ENCODE results near the gene SLC35E2B.
"Not testable (repeated sequence)": the region's sequence is repeated elsewhere in the genome, so short reads cannot be mapped to it uniquely, and the experiment has no call there.

The SLC35E2B gene

GRCh38 chr1:1726088-1726487 is 33.5 kb upstream of the SLC35E2B start:
- not testable (repeated sequence) for H3K4me3 ChIP-seq (ENCODE audit: low read length); H3K36me3 ChIP-seq (ENCODE audit: insufficient read depth, low read length); H3K27me3 ChIP-seq (ENCODE audit: control insufficient read depth, insufficient read depth, low read length); H3K9me3 ChIP-seq (replicated peaks; ENCODE audit: low read length); H3K4me2 ChIP-seq (ENCODE audit: low read length); H3K9ac ChIP-seq (ENCODE audit: low read depth, low read length)
- peaks cover 12% of the 10 kb centered on the region for H3K4me1 ChIP-seq (ENCODE audit: control insufficient read depth, insufficient read depth, low read length)

- not testable (repeated sequence) for H3K4me1 ChIP-seq (ENCODE audit: control insufficient read depth, insufficient read depth, low read length); H3K9me3 ChIP-seq (replicated peaks; ENCODE audit: low read length); H3K27me3 ChIP-seq (ENCODE audit: control insufficient read depth, insufficient read depth, low read length)
- peak within 1 kb of the TSS; percentile 69 for H3K4me2 ChIP-seq (ENCODE audit: low read length)
- peak within 1 kb of the TSS; percentile 88 for H3K9ac ChIP-seq (ENCODE audit: low read depth, low read length)
- peaks cover 11% of the 10 kb centered on the region for H3K36me3 ChIP-seq (ENCODE audit: insufficient read depth, low read length)
- H3K4me3 ChIP-seq (ENCODE audit: low read length): peak within 1 kb of the TSS; percentile 77
These were observed 31.7 kb upstream of the SLC35E2B start, which contains the start of gene CDK11A for GRCh38 chr1:1724035-1724864. CDK11A (minus strand) TSS chr1:1724357; CDS start chr1:1722818, 1,539 bp downstream.

DNA sequence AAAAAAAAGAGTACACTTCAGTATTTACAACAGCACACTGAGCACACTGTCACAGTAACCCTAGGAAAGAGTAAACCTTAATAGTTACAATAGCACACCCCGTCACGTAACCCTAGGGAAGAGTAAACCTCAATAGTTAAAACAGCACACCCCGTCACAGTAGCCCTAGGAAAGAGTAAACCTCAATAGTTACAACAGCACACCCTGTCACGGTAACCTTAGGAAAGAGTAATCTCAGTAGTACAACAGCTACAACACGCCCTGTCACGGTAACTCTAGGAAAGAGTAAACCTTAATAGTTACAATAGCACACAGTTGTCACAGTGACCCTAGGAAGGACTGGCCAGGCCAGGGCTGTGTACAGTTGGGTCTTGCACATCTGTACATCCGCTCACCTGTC is 28.6 kb upstream of the SLC35E2B start:
- no peak overlapping the region for H3K9ac ChIP-seq (ENCODE audit: low read depth, low read length)
- no peak overlapping the region for H3K4me2 ChIP-seq (ENCODE audit: low read length)
- H3K36me3 ChIP-seq (ENCODE audit: insufficient read depth, low read length): peaks cover 19% of the 10 kb centered on the region
- no peak overlapping the region for H3K4me3 ChIP-seq (ENCODE audit: low read length)
- H3K4me1 ChIP-seq (ENCODE audit: control insufficient read depth, insufficient read depth, low read length): no peaks in the 10 kb centered on the region
- H3K27me3 ChIP-seq (ENCODE audit: control insufficient read depth, insufficient read depth, low read length): no peaks in the 10 kb centered on the region
- H3K9me3 ChIP-seq (replicated peaks; ENCODE audit: low read length): no peaks in the 10 kb centered on the region

DNA sequence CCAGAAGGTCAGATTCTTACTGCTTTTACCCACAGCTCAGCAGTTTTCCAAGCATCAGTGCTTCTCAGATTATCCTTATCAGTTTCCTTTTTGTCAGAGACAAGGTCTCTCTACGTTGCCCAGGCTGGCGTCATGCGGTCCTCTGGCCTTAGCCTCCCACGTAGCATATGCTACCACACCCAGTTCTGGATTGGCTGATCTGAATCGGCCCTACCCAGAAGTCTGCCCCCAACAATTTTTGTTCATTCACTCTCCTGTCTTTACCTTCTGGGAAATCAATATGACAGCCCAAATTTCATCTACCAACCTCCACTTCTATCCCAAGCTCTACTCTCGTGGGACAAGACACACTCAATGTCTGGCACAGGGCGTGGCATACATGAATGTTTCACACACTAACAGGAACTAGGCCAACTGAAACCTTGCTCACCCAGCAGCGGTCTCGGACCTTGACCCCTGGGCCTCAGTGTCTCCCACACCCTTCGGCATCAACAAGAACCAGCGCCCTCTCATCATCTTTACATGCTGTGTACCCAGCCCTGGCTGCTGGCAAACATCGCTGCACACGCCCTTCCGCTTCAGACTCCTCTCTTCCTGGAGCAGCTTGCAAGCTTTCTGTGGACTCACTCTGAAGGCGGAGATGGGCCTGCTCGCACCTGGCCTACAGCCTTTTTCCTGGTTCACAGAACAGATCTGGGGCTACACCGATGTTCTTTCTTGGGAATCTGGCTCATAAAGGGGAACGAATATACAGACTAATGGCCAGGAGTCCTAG is 22.7 kb upstream of the SLC35E2B start:
- H3K4me3 ChIP-seq (ENCODE audit: low read length); H3K27me3 ChIP-seq (ENCODE audit: control insufficient read depth, insufficient read depth, low read length); H3K4me2 ChIP-seq (ENCODE audit: low read length); H3K9me3 ChIP-seq (replicated peaks; ENCODE audit: low read length); H3K9ac ChIP-seq (ENCODE audit: low read depth, low read length); H3K4me1 ChIP-seq (ENCODE audit: control insufficient read depth, insufficient read depth, low read length): not testable (repeated sequence)
- peaks cover 17% of the 10 kb centered on the region for H3K36me3 ChIP-seq (ENCODE audit: insufficient read depth, low read length)

DNA sequence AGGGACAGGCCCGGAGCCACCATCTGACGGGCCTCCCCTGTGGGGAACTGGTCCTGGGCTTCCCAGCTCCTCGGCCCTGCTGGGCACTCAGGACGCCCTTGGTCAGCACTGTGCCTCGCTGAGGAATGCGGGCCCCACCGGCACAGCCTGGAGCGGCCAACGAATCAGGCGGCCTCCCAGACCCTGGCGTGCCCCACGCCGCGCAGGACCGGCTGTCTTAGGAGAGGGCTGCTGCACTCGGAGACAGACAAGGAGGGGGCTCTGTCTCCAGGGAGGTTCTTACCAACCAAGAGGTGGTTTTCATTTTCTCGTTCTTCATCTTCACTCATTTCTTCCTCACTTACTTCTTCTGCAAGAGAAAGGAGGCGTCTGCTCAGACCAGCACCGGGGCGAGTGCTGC is 15.3 kb upstream of the SLC35E2B start:
- not testable (repeated sequence) for H3K36me3 ChIP-seq (ENCODE audit: insufficient read depth, low read length); H3K9ac ChIP-seq (ENCODE audit: low read depth, low read length); H3K4me1 ChIP-seq (ENCODE audit: control insufficient read depth, insufficient read depth, low read length); H3K4me3 ChIP-seq (ENCODE audit: low read length); H3K9me3 ChIP-seq (replicated peaks; ENCODE audit: low read length); H3K27me3 ChIP-seq (ENCODE audit: control insufficient read depth, insufficient read depth, low read length); H3K4me2 ChIP-seq (ENCODE audit: low read length)

DNA sequence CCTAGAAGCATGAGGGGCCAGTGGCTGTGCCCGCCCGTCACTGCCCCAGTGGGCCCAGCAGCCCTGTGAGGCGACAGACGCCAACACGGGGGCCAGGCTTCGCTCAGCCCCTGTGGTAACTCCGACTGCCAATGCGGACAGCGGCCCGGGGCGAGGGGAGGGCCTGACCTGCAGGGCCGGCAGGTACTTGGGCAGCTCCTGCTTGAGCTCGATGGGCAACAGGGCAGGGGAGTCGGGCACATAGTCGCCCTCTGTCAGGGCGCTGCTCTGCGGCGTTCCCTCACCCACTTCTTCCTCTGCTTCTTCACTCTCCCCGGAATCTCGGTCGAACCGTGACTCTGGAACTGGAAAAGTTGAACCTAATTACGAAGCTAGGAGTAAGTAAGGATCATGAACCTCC is 14.6 kb upstream of the SLC35E2B start:
- H3K4me1 ChIP-seq (ENCODE audit: control insufficient read depth, insufficient read depth, low read length); H3K9ac ChIP-seq (ENCODE audit: low read depth, low read length); H3K4me3 ChIP-seq (ENCODE audit: low read length); H3K9me3 ChIP-seq (replicated peaks; ENCODE audit: low read length); H3K36me3 ChIP-seq (ENCODE audit: insufficient read depth, low read length); H3K4me2 ChIP-seq (ENCODE audit: low read length); H3K27me3 ChIP-seq (ENCODE audit: control insufficient read depth, insufficient read depth, low read length): not testable (repeated sequence)

DNA sequence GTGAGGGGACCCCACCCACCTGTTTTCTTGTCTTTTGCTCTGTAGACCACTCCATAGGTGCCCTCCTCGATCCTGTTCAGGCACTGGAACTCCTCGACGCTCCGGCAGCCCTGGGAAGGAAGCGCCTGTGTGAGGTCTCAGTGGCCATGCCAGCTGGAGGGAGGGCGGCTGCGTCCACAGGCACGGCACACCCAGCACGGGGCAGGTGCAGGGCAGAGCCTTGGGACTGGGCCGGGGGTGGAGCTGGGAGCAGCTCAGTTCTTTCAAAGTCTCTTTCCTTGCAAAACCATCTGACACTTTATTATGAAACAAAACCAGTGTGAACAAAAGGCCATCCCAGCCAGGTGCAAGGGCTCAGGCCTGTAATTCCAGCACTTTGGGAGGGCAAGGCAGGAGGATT is 13.0 kb upstream of the SLC35E2B start:
- H3K27me3 ChIP-seq (ENCODE audit: control insufficient read depth, insufficient read depth, low read length); H3K36me3 ChIP-seq (ENCODE audit: insufficient read depth, low read length); H3K4me3 ChIP-seq (ENCODE audit: low read length); H3K4me1 ChIP-seq (ENCODE audit: control insufficient read depth, insufficient read depth, low read length); H3K4me2 ChIP-seq (ENCODE audit: low read length); H3K9me3 ChIP-seq (replicated peaks; ENCODE audit: low read length); H3K9ac ChIP-seq (ENCODE audit: low read depth, low read length): not testable (repeated sequence)

DNA sequence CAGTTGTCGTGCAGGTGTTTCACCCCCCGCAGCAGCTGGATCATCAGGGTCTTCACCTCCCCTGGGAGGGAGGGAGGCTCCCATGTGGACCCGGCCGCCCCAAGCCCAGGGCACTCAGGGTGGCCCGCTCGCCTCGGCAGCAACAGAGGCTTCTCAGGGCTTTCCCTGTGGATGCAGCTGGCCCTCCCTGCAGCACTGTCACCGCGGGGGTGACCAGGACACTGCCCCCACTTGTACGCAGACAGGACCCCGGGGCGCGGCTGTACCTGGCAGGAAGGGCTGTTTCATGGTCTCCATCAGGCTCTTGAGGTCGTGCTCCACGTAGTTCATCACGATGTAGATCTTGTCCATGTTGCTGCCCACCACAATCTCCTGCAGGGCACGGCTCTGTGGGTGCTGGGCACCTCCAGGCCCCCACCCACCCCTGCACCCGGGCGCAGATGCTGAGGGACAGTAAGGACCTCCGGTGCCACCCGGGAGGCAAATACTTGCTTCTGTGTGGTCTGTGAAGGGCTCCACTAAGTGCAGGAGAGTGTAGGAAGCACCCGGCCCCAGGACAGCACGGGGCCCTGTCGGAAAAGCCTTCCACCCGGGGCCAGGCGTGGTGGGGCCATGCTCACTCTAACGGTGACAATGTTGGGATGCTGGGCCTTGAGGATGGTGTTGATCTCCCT is 11.8 kb upstream of the SLC35E2B start:
- not testable (repeated sequence) for H3K36me3 ChIP-seq (ENCODE audit: insufficient read depth, low read length); H3K27me3 ChIP-seq (ENCODE audit: control insufficient read depth, insufficient read depth, low read length); H3K9me3 ChIP-seq (replicated peaks; ENCODE audit: low read length); H3K4me1 ChIP-seq (ENCODE audit: control insufficient read depth, insufficient read depth, low read length); H3K4me3 ChIP-seq (ENCODE audit: low read length); H3K9ac ChIP-seq (ENCODE audit: low read depth, low read length); H3K4me2 ChIP-seq (ENCODE audit: low read length)

- H3K4me3 ChIP-seq (ENCODE audit: low read length): no peak overlapping the region
- no peak overlapping the region for H3K9ac ChIP-seq (ENCODE audit: low read depth, low read length)
- H3K36me3 ChIP-seq (ENCODE audit: insufficient read depth, low read length): peaks cover 3% of the 10 kb centered on the region
- H3K4me1 ChIP-seq (ENCODE audit: control insufficient read depth, insufficient read depth, low read length): no peaks in the 10 kb centered on the region
- no peaks in the 10 kb centered on the region for H3K27me3 ChIP-seq (ENCODE audit: control insufficient read depth, insufficient read depth, low read length)
- no peaks in the 10 kb centered on the region for H3K9me3 ChIP-seq (replicated peaks; ENCODE audit: low read length)
- no peak overlapping the region for H3K4me2 ChIP-seq (ENCODE audit: low read length)
These were observed 11.2 kb upstream of the SLC35E2B start for GRCh38 chr1:1703796-1704195.

DNA sequence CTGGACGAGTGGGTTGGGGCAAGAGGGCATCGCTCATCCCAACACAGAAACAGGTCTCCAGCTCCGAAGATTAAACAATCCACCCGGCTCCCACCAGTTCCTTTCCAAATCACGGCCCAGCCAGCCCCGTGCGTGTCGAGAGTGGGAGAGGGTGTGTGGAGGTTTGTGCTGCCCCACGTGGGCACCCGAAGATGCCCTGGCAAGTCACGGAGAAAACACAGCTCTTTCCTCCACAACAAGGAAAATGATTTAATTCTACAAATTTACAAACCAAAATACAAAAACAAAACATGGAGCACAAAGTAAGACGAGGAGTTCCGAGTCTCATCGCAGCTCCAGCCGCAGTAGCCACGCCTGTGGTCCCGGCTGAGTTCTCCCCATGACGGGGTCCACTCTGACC is 9.9 kb upstream of the SLC35E2B start:
- not testable (repeated sequence) for H3K4me3 ChIP-seq (ENCODE audit: low read length); H3K27me3 ChIP-seq (ENCODE audit: control insufficient read depth, insufficient read depth, low read length); H3K36me3 ChIP-seq (ENCODE audit: insufficient read depth, low read length); H3K4me2 ChIP-seq (ENCODE audit: low read length); H3K9ac ChIP-seq (ENCODE audit: low read depth, low read length); H3K9me3 ChIP-seq (replicated peaks; ENCODE audit: low read length); H3K4me1 ChIP-seq (ENCODE audit: control insufficient read depth, insufficient read depth, low read length)

GRCh38 chr1:1700557-1700956 is 8.0 kb upstream of the SLC35E2B start:
- H3K4me3 ChIP-seq (ENCODE audit: low read length); H3K9me3 ChIP-seq (replicated peaks; ENCODE audit: low read length); H3K36me3 ChIP-seq (ENCODE audit: insufficient read depth, low read length); H3K4me1 ChIP-seq (ENCODE audit: control insufficient read depth, insufficient read depth, low read length); H3K9ac ChIP-seq (ENCODE audit: low read depth, low read length); H3K4me2 ChIP-seq (ENCODE audit: low read length); H3K27me3 ChIP-seq (ENCODE audit: control insufficient read depth, insufficient read depth, low read length): not testable (repeated sequence)

Data from skeletal muscle satellite cell (primary cell).